HTERT RPE-1 (cell line): ENCODE results near the gene USP32.
"Not testable (repeated sequence)": the region's sequence is repeated elsewhere in the genome, so short reads cannot be mapped to it uniquely, and the experiment has no call there.

Source experiments
- in situ Hi-C: fragments of 300-500 bp; cut with MboI; formaldehyde crosslinking; loops from 4 replicates; pipeline ENCODE4 v1.14.3; 2020; ENCODE audit warnings: low sequenced_read_pairs

USP32 gene

DNA sequence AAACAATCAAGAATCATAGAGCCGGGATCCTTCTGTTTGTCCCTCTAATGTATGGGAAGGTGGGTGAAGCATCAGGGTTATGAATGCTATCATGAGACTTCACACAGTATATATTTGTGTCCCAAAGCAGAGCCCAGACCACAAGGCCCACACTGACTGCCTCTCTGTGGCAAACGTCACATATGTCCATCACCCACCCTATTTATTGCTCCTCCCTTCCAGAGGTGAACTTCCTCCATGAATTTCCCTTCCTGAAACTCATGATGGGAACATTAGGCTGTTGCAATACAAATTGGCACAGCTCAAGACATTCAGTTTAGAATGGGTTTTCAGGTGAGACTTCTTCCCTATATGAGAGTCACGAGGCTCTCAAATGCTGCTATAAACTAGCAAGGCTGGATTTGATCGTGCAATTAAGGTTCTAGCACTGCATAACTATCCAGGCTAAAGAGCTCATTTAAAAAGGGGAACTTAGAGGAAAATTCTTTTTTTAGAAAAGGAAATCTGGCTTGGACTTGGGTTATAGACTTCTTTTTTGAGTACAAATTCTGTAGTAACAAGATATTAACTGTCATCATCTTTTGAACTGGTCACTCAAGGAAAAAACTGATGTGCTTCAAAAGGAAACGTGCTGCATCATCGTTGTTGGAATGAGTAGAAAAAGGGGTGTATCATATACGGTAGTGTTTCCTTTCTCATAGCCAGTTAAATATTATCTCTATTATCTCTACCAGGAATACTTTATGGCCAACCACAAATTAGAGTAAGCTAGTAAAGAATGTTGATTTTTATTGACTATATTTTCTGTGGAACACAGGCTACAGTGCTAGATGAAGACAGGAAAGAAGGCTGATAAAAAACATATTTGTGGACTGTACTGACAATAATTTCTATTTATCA, 204.8 kb downstream of the USP32 start:
- in situ Hi-C loops: not testable (repeated sequence)

DNA sequence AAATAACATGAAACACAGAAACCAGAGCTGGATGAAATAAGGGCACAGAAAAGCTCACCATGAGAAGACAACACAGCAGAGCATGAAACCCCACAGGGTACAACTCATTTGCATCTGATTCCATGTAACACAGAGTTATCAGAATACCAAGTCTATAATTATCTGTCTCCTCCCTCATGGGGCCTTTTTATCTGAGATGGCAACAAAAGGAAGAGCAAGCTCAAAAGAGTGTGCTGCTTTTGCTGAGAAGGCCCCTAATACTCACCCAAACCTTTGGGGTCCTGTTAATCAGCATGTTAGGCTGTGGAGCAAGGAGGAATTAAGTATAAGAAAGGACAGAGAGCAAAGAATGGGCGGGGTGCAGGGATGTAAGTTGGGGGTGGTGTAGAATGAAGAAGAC, 205.6 kb downstream of the USP32 start:
- in situ Hi-C loops: not testable (repeated sequence)

DNA sequence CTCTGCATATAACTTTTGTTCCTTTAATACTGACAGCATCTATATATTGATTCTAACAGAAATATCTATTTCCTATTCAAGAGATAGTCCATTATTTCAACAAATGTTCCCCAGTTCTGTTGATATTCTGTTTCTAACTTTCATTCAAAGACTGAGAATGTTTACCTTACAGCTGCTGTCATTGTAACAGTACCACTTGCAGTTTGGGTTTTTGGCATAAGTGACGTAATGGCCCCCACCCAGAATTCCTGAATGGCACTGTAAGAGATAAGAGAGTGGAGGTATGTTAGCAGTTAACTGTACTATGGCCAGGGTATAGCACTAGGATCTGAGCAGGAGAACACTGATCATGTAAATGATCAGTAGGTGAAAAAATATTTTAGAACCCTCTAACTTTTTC, 211.6 kb downstream of the USP32 start:
- in situ Hi-C loops: not testable (repeated sequence)

DNA sequence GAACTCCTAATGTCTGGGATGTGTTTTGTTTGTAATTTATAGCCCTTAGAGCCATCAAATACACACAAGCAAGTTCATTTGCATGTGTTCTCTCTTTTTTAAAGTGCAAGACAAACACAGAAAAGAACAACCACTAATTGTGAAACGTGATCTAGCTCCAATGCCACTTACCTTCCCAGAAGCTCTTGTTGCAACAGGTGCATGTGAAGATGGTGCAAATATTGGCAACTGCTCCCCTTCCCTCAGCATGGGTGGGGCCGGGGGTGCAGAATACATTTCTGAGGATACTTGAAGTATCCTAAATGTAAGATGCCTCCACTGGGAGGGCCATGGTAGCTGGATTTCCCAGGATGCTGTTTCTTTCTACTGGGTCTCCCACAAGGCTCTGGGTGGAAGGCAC, 213.8 kb downstream of the USP32 start:
- in situ Hi-C loops: not testable (repeated sequence)

DNA sequence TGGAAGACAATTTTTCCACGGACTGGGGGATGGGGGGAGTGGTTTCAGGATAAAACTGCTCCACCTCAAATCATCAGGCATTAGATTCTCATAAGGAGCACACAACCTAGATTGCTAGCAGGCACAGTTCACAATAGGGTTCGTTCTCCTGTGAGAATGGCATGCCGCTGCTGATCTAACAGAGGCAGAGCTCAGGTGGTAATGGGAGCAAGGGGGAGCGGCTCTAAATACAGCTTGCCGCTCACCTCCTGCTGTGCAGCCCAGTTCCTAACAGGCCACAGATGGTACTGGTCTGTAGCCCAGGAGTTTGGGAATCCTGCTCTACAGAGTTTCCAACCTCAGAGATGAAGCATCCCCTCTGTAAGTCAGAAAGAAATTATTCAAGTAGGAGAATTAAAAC, 215.2 kb downstream of the USP32 start:
- in situ Hi-C loops: not testable (repeated sequence)

DNA sequence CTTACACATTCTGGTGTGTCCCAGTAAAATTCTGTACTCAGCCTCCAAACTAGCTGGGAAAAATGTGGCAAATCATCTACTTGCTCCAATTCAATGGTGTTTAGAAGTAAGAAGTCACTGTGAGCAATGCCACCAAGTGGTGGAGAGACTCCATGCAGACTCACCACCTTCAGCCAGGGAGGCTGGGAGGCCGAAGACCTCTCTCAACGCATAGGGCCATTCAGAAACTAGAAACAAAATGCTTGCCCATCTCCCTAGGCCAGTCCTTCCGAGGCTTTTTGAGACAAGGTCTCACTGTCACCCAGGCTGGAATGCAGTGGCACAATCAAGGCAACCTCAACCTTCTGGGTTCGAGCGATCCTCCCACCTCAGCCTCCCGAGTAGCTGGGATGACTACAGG, 217.2 kb downstream of the USP32 start:
- in situ Hi-C loops: not testable (repeated sequence)

DNA sequence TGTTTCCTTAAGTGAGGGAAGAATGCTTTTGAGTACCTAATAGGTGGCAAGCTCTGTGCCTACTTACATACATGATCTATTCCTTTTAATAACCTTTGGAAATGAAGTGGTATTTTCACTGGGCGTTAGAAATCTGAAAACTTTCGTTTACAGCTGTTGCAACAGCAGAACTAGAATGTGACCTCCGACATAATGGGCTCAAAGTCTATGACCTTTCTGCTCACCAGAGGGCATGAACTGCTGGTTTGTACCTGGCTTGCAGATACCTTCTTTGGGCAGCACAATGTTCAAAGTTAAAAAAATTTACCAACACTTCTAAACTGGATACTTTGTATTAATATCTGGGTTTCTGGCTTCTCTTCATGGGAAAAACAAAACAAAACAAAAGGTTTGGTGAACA, 217.9 kb downstream of the USP32 start:
- in situ Hi-C loops: no loop called here

DNA sequence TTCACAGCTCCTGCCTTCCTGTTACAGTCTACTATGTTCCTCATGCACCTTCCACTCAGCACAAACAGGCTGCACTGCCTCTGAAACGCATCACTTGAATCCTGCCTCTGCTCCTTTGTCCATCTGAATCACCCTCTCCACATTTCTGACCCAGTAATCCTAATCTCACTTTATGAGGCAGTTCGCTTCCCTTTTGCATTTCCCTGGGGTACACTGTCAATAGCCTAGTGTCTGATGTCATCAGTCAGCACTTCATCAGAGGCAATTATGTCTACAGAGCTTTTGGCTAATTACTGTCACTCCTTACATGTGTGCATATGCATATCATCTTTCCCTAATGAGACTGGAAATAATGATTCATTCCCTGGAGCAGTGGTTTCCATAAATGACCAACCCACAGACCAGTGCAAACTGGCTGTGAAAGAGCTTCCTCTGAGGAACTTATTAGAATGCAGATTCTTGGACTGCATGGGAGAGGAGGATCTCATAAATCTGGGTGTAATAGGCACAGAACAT, 218.6 kb downstream of the USP32 start:
- in situ Hi-C loops: no loop called here

DNA sequence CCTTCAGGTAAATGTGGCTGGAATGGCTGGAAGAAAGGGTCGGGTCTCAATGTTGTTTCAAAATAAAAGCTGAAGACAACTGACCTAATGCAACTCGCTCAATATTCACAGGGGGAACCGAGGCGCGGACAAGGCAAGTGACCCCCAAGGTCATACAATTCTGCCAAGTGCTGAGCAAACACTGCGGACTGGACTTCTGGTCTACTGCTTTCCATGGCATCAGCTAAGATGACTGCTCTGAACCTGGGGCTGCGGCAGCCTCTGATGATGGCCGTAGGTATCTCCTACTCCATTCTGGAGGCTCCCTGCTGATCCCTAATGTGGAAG, 220.2 kb downstream of the USP32 start:
- in situ Hi-C loops: no loop called here

DNA sequence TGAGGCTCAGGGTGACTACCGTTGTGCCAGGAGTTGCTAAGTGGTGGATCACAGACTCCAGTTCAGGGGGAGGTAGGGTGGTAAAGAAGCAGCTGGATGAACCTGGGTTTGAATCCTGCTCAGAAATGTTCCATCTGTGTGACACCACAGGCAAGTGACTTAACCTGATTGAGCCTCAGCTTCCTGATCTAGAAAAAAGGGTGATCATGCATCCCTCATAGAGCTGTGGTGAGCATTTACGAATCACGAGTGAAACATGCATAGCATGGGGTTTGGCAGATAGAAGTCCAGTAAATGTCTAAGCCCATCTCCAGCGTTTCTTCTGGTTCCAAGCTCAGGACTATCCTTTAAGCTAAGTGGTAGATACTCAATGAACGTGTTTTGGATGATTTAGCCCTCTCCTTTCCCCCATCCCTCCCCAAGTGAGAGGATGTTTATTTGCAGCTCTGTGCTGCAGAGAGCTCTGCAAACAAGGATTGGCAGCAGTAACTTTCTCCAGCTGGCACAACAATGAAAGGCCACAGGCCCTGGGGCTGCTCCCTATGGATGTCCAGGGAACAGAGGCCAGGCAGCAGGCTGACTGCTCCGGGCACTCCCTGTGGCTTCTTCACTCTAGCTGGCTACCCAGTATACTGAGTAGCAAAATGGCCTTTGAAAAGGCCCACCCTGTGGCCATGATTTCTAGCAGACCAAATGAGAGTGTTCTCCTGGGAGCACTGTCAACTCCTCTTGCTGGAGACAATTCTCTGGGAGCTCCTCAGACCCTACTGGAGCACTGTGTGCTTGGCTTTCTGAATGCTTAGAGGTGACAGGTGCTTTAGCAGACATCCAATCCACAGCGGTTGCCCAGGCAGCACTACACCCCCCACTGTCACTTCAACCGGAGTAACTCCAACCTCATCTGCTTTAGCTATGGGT, 220.8 kb downstream of the USP32 start:
- in situ Hi-C loops: no loop called here

DNA sequence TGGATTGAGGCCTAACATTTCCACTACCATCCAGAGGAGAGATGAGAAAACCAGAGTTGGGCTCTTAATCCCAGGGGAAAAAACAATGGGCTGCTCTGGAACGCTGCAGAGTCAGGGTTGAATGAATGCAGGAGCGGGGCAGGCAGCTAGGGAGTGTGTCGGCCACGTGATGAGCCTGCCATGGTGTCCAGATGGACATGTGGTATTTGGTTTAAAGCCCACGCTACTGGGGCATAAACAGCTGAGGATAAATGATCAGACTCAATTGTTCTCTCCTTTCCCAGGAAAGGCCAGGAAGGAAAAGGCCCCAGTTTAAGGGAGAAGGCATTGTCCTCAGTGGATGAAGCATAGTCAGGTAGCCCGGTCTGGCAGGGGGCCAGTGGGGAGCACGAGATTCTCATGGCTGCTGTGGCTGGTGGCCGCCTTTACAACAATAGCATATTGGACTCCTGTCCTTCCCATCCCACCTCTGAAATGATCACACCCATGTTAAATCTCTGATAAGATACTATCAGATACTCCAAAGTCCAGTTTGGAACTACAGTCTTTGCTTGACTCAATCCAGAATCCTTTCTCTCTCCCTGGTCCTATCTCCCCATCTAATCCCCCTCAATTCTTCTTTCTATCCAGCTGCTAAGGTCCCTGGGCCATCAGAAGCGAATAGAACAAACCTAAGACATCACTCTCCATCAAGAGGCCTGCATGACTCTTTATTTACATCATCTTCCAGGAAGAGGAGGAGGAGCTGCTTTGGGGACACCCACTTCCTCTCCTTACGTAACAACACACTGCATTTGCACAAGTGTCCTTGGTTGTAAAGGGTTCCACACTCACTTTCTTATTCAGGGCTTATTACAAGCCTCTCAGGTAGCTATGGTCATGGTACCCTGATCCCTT, 221.8 kb downstream of the USP32 start:
- in situ Hi-C loops: no loop called here

DNA sequence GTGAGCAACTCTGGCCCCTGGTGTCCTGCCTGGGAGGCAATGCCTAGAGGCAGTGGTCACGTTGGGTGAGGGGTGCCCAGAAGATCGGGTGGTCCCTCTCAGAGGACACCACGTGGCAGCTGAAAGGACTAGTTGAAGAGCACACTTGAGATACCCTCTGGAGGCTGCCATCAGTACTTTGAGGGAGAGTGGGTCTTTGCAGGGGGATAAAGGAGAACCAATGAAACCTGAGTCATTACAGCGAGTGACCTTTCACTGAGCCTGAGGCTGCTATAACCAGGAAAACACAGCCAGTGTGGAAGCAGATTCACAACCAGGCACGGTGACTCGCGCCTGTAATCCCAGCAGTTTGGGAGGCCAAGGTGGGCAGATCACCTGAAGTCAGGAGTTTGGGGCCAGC, 223.3 kb downstream of the USP32 start:
- in situ Hi-C loops: no loop called here

DNA sequence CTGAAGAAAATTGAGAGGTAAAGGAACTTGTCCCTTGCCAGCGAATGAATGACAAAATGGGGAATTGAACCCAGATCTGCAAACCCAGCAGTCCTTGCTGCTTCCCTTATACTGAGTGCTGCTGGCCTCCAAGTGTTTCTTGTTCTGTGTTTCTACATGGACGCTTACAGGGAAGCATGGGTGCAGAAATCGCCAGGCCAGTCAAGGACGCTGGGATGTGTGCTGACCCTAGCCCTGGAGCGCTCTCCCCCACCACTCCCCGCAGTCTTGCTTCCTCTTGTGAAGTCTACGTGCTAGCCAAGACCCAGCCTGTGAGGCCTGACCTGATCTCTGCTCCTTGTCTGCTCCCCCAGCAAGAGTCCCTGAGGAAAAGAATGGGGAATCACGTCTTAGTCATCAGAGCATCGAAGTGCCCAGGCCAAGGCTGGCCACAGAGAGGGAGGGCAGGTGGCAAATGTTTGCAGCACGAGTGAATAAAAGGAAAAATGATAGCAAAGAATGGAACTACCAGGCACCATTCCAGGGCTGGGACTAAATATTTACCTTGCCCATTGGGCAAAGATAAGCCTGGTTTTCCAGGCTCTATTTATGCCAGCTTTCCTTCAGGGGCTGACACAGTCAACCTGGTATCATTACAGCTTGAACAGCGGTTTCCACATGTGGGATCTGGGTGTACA, 224.7 kb downstream of the USP32 start:
- in situ Hi-C loops: no loop called here

DNA sequence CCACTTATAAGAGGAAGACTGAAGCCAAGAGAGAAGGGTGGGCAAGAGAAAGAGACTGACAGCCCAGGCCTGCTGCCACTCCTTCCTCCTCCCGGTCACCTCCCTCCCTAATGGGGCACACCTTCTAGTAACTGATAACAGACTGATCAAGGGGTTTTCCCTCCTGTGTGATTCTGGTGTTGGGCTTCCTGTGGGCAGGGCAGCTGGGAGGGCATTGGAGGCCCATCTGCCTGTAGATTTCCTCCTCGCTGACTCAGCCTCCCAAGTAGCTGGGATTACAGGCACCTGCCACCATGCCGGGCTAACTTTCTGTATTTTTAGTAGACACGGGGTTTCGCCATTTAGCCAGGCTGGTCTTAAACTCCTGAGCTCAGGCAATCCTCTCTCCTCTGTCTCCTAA, 226.0 kb downstream of the USP32 start:
- in situ Hi-C loops: no loop called here

DNA sequence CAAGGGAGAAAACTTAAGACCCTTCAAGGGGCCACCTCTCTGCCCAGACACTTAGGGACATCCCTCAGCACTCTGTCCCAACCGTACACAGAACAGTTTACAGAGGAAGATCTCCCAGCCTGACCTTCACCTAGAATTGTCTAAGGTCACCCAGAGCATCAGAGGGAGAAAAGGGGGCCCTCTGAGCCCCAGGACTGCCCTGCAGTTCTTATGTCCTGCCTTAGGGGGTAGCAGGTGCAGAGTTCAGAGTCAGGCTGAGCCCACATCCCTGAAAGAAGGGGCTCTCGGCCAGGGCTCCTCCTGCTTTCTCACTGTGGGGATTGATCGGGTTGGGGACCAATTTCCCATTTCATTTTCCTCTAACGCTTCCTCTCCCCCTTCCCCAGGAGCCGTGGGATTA, 226.7 kb downstream of the USP32 start:
- in situ Hi-C loops: no loop called here

DNA sequence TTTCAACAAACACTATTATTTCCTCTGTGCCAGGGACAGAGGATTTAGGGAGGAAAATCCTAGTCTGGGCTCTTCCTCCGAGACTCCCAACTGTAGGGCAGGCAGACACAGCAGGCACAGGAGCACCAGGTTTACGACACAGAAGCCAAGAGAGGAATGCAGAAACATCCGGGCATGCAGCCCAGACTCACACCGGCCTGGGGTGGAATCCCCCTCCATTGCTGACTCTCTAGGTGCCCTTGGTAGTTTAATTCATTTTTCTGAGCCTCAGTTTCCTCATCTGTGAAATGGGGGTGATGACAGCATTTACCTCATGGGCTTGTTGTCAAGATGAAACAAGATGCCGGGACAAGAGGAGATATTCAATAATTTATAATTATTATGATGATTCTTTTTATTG, 227.2 kb downstream of the USP32 start:
- in situ Hi-C loops: no loop called here

DNA sequence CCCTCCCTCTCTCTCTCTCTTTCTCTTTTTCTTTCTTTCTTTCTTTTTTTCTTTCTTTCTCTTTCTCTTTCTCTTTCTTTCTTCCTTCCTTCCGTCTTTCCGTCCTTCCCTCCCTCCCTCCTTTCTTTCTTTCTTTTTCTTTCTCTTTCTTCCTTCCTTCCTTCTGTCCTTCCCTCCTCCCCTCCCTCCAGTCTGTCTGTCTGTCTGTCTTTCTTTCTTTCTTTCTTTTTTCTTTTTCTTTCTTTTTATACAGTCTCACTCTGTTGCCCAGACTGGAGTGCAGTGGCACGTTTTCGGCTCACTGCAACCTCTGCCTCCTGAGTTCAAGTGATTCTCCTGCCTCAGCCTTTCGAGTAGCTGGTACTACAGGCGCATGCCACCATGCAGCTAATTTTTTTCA, 227.8 kb downstream of the USP32 start:
- in situ Hi-C loops: no loop called here

DNA sequence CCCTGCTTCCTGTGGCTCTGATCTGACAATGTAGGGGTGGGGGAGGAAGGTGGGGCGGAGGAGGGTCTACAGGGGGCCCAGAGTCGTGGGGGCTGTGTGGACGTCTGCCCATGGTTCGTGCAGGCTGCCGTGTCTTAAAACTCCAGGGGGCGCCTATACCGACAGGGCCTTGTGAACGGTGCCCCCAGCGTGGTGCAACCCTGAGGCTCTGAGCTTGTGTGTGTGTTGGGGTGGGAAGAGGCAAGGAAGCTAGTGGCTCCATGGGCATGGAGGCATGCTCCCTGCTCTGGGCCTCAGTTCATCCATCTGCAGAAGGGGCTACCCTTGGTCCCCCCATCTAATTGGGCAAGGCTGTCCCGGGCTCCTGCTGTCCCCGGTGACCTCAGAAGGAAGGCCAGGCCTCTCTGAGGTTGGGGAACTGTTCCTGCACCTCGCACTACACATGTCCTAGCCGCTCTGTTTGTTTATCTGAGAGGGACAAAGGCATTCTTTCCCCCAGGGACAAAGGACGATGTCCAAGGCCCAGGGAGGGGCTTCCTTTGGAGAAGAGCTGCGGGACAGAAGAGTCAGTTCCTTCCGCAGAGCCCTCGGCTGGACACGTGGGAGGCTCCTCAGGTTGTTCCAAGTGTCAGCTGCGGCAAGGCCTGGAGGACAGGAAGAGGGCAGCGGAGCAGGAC, 228.7 kb downstream of the USP32 start:
- in situ Hi-C loops: no loop called here

DNA sequence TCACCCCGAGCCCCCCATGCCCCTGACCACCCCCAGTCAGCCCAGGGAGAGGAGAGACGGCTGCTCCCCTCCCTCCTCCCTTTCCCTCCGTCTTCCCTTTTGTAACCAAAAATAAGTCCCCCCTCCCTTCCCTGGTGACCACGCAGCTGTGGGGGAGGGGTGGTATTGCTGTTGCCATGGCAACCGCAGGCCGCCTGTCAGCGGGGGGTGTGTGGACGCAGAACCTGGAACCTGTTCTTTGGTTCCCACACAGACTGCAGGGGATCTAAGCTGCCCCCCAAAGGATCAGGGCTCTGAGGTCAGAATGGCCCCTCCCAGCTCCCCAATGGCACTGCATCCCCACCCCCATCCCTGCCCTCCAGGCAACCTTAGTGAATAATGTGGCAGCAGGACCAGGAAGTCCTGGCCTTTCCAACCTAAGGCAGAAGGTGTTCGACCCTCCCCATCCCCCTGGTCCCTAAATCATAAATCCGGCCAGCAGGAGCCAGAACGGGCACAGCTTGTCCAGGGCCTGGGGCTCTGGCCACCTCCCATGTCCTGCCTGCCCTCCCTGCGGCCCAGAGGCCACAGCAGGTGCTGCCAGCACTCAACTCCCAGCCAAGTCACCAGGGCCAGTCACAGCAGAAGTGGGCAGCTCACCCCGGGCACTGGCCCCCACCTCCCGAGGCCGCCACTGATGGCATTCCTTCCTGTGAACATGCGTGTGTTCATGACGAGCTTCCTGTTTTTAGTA, 230.2 kb downstream of the USP32 start:
- in situ Hi-C loops: no loop called here
